IMR-90 (cell line): ENCODE results near the gene ADAMTS10. TPM values are rescaled to one million over a fixed set of nuclear protein-coding genes. Genes with fewer than 3 reads are reported as not detected.
A peak's percentile ranks its signal among the peaks of the same experiment; 100 is the strongest.

Source experiments
- ATAC-seq: fragments of 200-7000 bp; cut with Tn5 transposase; 2 replicates; pipeline ENCODE4 v1.9.1; 2020; ENCODE audit warnings: low read depth, mild to moderate bottlenecking, moderate library complexity
- BruUV-seq: library from RNA; stranded (reverse); fragments of 400-500 nt; replicated peaks from 2 replicates; lab custom pipeline; 2021; lab: Mats Ljungman, UMichigan
- CTCF ChIA-PET: fragments of 300-600 bp; formaldehyde crosslinking; extraction: SDS; loops from one replicate; lab custom pipeline; 2021; ENCODE audit warnings: antibody characterized with exemption; lab: Yijun Ruan, JAX
- POLR2A ChIA-PET: fragments of 300-600 bp; sonication (Branson Sonifier 250); formaldehyde crosslinking; loops from one replicate; lab custom pipeline; 2022; ENCODE audit warnings: antibody characterized with exemption; ENCODE audit not compliant: unreplicated experiment; lab: Charles Lee
- DNase-seq: peaks from one replicate; pipeline ENCODE4 v3.0.0; 2013
- H2AFZ ChIP-seq: replicated peaks from 2 replicates; pipeline ENCODE3; 2013; ENCODE audit warnings: low read length, mild to moderate bottlenecking; ENCODE audit not compliant: poor library complexity
- H2AK5ac ChIP-seq: 2 replicates; pipeline ENCODE4 v1.6.1; 2013; ENCODE audit warnings: low read depth, low read length, inconsistent platforms
- H2AK9ac ChIP-seq: replicated peaks from 2 replicates; pipeline ENCODE3; 2013; ENCODE audit warnings: mild to moderate bottlenecking, low read depth, low read length, moderate library complexity; ENCODE audit not compliant: poor library complexity
- H2BK120ac ChIP-seq: 2 replicates; pipeline ENCODE4 v1.6.1; 2013; ENCODE audit warnings: low read depth, low read length, inconsistent platforms
- H2BK15ac ChIP-seq: 3 replicates; pipeline ENCODE4 v1.6.1; 2013; ENCODE audit warnings: low read depth, low read length, inconsistent platforms
- H2BK20ac ChIP-seq: 2 replicates; pipeline ENCODE4 v1.6.1; 2013; ENCODE audit warnings: low read depth, mild to moderate bottlenecking, inconsistent platforms, low read length, moderate library complexity
- H2BK5ac ChIP-seq: 2 replicates; pipeline ENCODE4 v1.6.1; 2013; ENCODE audit warnings: mild to moderate bottlenecking, low read depth, low read length, inconsistent platforms; ENCODE audit not compliant: poor library complexity, severe bottlenecking
- H3K14ac ChIP-seq: replicated peaks from 2 replicates; pipeline ENCODE4 v1.6.1; 2013; ENCODE audit warnings: low read depth, low read length, inconsistent platforms
- H3K18ac ChIP-seq: 2 replicates; pipeline ENCODE4 v1.6.1; 2013; ENCODE audit warnings: low read depth, low read length, control low read depth
- H3K23ac ChIP-seq: 2 replicates; pipeline ENCODE4 v1.6.1; 2013; ENCODE audit warnings: low read depth, low read length, inconsistent platforms
- H3K27ac ChIP-seq: 2 replicates; pipeline ENCODE4 v1.5.1; 2013; ENCODE audit warnings: mild to moderate bottlenecking, control low read depth, low read length; ENCODE audit not compliant: insufficient read depth
- H3K27me3 ChIP-seq: 2 replicates; pipeline ENCODE4 v1.6.1; 2013; ENCODE audit warnings: low read length; ENCODE audit not compliant: control insufficient read depth, insufficient read depth
- H3K36me3 ChIP-seq: 2 replicates; pipeline ENCODE4 v1.6.1; 2013; ENCODE audit warnings: low read length, mixed read lengths; ENCODE audit not compliant: control insufficient read depth, insufficient read depth
- H3K4ac ChIP-seq: 2 replicates; pipeline ENCODE4 v1.6.1; 2013; ENCODE audit warnings: low read depth, low read length, inconsistent platforms
- H3K4me1 ChIP-seq: 2 replicates; pipeline ENCODE4 v1.6.1; 2013; ENCODE audit warnings: low read length, mixed read lengths; ENCODE audit not compliant: control insufficient read depth, insufficient read depth
- H3K4me2 ChIP-seq: 2 replicates; pipeline ENCODE4 v1.6.1; 2013; ENCODE audit warnings: low read depth, mild to moderate bottlenecking, control low read depth, low read length, moderate library complexity
- H3K4me3 ChIP-seq: 2 replicates; pipeline ENCODE4 v1.5.1; 2013; ENCODE audit warnings: low read depth, mild to moderate bottlenecking, control low read depth, low read length, moderate library complexity; ENCODE audit not compliant: insufficient read depth
- H3K56ac ChIP-seq: 2 replicates; pipeline ENCODE4 v1.6.1; 2013; ENCODE audit warnings: low read length, inconsistent platforms; ENCODE audit not compliant: insufficient read depth; ENCODE audit errors: extremely low read depth
- H3K79me1 ChIP-seq, 2 experiments: 2 replicates each; pipeline ENCODE4 v1.6.1; 2013; ENCODE audit warnings: low read length in 2 of 2, inconsistent platforms in 1 of 2, low read depth in 1 of 2
- H3K9ac ChIP-seq: 2 replicates; pipeline ENCODE4 v1.6.1; 2013; ENCODE audit warnings: low read depth, low read length, control low read depth
- H3K9me1 ChIP-seq: 2 replicates; pipeline ENCODE4 v1.6.1; 2013; ENCODE audit warnings: low read length, inconsistent platforms; ENCODE audit not compliant: insufficient read depth
- H3K9me3 ChIP-seq: 2 replicates; pipeline ENCODE4 v1.6.1; 2013; ENCODE audit warnings: low read length; ENCODE audit not compliant: control insufficient read depth, insufficient read depth
- H4K20me1 ChIP-seq: 2 replicates; pipeline ENCODE4 v1.6.1; 2013; ENCODE audit warnings: low read length, inconsistent platforms; ENCODE audit not compliant: insufficient read depth
- H4K5ac ChIP-seq: 2 replicates; pipeline ENCODE4 v1.6.1; 2013; ENCODE audit warnings: mild to moderate bottlenecking, low read depth, low read length, control low read depth
- H4K8ac ChIP-seq, 2 experiments: 2 replicates each; pipeline ENCODE4 v1.6.1; 2013; ENCODE audit warnings: low read depth in 2 of 2, low read length in 2 of 2, control low read depth in 1 of 2, inconsistent platforms in 1 of 2
- H4K91ac ChIP-seq: 2 replicates; pipeline ENCODE4 v1.6.1; 2013; ENCODE audit warnings: low read depth, low read length, inconsistent platforms; ENCODE audit not compliant: insufficient read depth
- BHLHE40 ChIP-seq: fragments of 150-350 bp; IDR thresholded peaks from 2 replicates; pipeline ENCODE4 v1.6.1; 2016; ENCODE audit warnings: mild to moderate bottlenecking, low read depth, low read length
- CEBPB ChIP-seq: IDR thresholded peaks from 2 replicates; pipeline ENCODE4 v1.6.1; 2012; ENCODE audit warnings: low read depth, low read length, improper control_type of control experiment
- CTCF ChIP-seq: conservative IDR thresholded peaks from 2 replicates; pipeline ENCODE4 v1.5.1; 2012; ENCODE audit warnings: mild to moderate bottlenecking, low read depth, low read length, improper control_type of control experiment
- MAFK ChIP-seq: IDR thresholded peaks from 2 replicates; pipeline ENCODE4 v1.6.1; 2012; ENCODE audit warnings: low read depth, low read length, improper control_type of control experiment
- NFE2L2 ChIP-seq: fragments of 150-350 bp; IDR thresholded peaks from 2 replicates; pipeline ENCODE4 v1.6.1; 2016; ENCODE audit warnings: low read depth, mild to moderate bottlenecking, low read length
- WGBS, 2 experiments: methylation state at CpG; one replicate each; pipeline versions ENCODE4 v1.1.5 to v1.1.7; 2013; ENCODE audit warnings: missing lambda C conversion rate in 2 of 2; ENCODE audit not compliant: insufficient read length in 1 of 2; ENCODE audit errors: extremely low coverage in 2 of 2; 5-methylcytosine and 5-hydroxymethylcytosine counted together
- dilution Hi-C: fragments of 300-500 bp; cut with HindIII; formaldehyde crosslinking; loops from one replicate; pipeline ENCODE4 v1.14.3; 2018; ENCODE audit warnings: low sequenced_read_pairs; ENCODE audit not compliant: unreplicated experiment
- in situ Hi-C: fragments of 300-500 bp; cut with MboI; formaldehyde crosslinking; loops from 3 replicates; pipeline ENCODE4 v1.14.3; 2019; ENCODE audit warnings: low sequenced_read_pairs, inconsistent platforms, mixed read lengths
- intact Hi-C: fragments of 100-400 bp; cut with micrococcal nuclease; formaldehyde crosslinking; loops from 2 replicates; pipeline ENCODE4 v1.10.0; 2022
- polyA plus RNA-seq, 3 experiments: library from polyadenylated mRNA; depleted of rRNA; stranded (reverse); fragments of >200 nt; gene quantifications; 2 replicates each; pipeline ENCODE4 v1.2.3, GENCODE V29; 2012; ENCODE audit warnings: low replicate concordance in 1 of 3
- total RNA-seq: library from RNA; depleted of rRNA; stranded (reverse); fragments of >200 nt; gene quantifications from 2 replicates; pipeline ENCODE4 v1.2.3, GENCODE V29; 2012
- TF ChIP-seq, protein P1 (sequence below): fragments of 150-350 bp; IDR thresholded peaks from 2 replicates; pipeline ENCODE4 v1.6.1; 2016; ENCODE audit warnings: low read depth, mild to moderate bottlenecking, low read length, moderate library complexity, borderline replicate concordance
- TF ChIP-seq, protein P2 (sequence below): fragments of 150-350 bp; IDR thresholded peaks from 2 replicates; pipeline ENCODE4 v1.6.1; 2017; ENCODE audit warnings: mild to moderate bottlenecking, antibody characterized with exemption, low read length, low read depth

Gene ADAMTS10
- total and polyA plus RNA-seq, 2 of the 4 experiments (the other 2 are of a cell fraction): 3.4 to 11.5 TPM

DNA sequence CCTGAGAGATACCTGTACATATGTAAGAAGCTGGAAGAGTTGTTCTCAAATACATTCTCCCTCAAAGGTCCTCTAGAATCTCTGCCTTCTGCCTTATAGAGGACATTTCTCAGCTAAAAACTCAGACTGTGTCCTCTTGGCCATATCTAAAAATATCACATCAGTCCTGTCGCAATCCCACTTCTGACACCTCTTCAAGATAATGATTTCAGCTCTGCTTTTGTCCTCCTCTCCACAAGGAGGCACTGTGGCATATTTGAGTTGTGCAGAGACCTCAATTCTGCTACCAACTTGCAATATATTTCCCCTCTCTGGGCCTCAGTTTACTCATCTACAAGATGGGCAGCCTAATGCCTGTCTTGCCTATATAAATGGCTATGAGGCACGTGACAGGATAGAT lies 16.6 kb downstream of the ADAMTS10 start:
- POLR2A ChIA-PET: no interaction called here

More for the DNA sequence above, 16.6 kb downstream of the ADAMTS10 start:
- H3K14ac ChIP-seq: no peak overlapping the region
- no peaks in the 10 kb centered on the region for H3K79me1 ChIP-seq
- H3K23ac ChIP-seq: no peak overlapping the region
- 0 out of 2 replicates have a peak, but pooled peaks cover 2% of the 10 kb centered on the region for H3K9me1 ChIP-seq
- H3K9ac ChIP-seq: no peak overlapping the region
- peaks cover 6% of the 10 kb centered on the region; the same call in 1 of the 2 replicates for H4K20me1 ChIP-seq
- no peak overlapping the region for H2BK120ac ChIP-seq
- no peak overlapping the region for H4K5ac ChIP-seq
- DNase-seq: no peak
- in situ Hi-C loops: no loop called here
- ATAC-seq: no peak
- no peak overlapping the region for H3K56ac ChIP-seq
- no peak overlapping the region for H2AFZ ChIP-seq
- CTCF ChIA-PET: no interaction called here
- H4K91ac ChIP-seq: no peak overlapping the region
- no peak overlapping the region for H3K4me2 ChIP-seq
- H3K27me3 ChIP-seq: peaks cover 2% of the 10 kb centered on the region; the same call in 1 of the 2 replicates
- intact Hi-C loops: no loop called here
- H3K27ac ChIP-seq: no peak overlapping the region
- H3K4ac ChIP-seq: no peak overlapping the region
- no peak overlapping the region for H2AK5ac ChIP-seq
- no peak overlapping the region for H4K8ac ChIP-seq
- H3K18ac ChIP-seq: no peak overlapping the region
- H2AK9ac ChIP-seq: no peak overlapping the region
- H3K36me3 ChIP-seq: peaks cover 15% of the 10 kb centered on the region; the same call in 1 of the 2 replicates
- TF ChIP-seq NFE2L2: no peak
- no peak for TF ChIP-seq MAFK
- TF ChIP-seq, protein P1, sequence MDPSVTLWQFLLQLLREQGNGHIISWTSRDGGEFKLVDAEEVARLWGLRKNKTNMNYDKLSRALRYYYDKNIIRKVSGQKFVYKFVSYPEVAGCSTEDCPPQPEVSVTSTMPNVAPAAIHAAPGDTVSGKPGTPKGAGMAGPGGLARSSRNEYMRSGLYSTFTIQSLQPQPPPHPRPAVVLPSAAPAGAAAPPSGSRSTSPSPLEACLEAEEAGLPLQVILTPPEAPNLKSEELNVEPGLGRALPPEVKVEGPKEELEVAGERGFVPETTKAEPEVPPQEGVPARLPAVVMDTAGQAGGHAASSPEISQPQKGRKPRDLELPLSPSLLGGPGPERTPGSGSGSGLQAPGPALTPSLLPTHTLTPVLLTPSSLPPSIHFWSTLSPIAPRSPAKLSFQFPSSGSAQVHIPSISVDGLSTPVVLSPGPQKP: no peak
- TF ChIP-seq, protein P2, sequence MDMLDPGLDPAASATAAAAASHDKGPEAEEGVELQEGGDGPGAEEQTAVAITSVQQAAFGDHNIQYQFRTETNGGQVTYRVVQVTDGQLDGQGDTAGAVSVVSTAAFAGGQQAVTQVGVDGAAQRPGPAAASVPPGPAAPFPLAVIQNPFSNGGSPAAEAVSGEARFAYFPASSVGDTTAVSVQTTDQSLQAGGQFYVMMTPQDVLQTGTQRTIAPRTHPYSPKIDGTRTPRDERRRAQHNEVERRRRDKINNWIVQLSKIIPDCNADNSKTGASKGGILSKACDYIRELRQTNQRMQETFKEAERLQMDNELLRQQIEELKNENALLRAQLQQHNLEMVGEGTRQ: no peak
- TF ChIP-seq BHLHE40: no peak
- TF ChIP-seq CEBPB: peak; percentile 51; the same call in 1 of the 2 replicates
- peak; percentile 15; the same call in 1 of the 2 replicates for TF ChIP-seq CTCF
- no CpG with 5 or more reads among the region's 2 CpGs for WGBS, 2 experiments
- BruUV-seq: no TSS peak
- no peaks in the 10 kb centered on the region for H3K9me3 ChIP-seq
- no peaks in the 10 kb centered on the region for H3K4me1 ChIP-seq
- dilution Hi-C loops: no loop called here
- no peak overlapping the region for H2BK20ac ChIP-seq
- no peak overlapping the region for H2BK5ac ChIP-seq
- no peak overlapping the region for H3K4me3 ChIP-seq
- H2BK15ac ChIP-seq: no peak overlapping the region
